Tibial nerve (tissue), 3 donors: ENCODE data around the gene RAMAC.

ENCODE experiments used
- EP300 ChIP-seq, 2 donors: sonication (generic); formaldehyde crosslinking; IDR thresholded peaks; one replicate each; pipeline ENCODE4 v1.6.1; 2017; ENCODE audit warnings: antibody characterized with exemption in 2 of 2, mild to moderate bottlenecking in 1 of 2
- POLR2A ChIP-seq, 2 donors: fragments of 450-650 bp; IDR thresholded peaks; one replicate each; pipeline ENCODE4 v1.6.1; 2017; ENCODE audit warnings: antibody characterized with exemption in 2 of 2, mild to moderate bottlenecking in 2 of 2, moderate library complexity in 2 of 2

DNA sequence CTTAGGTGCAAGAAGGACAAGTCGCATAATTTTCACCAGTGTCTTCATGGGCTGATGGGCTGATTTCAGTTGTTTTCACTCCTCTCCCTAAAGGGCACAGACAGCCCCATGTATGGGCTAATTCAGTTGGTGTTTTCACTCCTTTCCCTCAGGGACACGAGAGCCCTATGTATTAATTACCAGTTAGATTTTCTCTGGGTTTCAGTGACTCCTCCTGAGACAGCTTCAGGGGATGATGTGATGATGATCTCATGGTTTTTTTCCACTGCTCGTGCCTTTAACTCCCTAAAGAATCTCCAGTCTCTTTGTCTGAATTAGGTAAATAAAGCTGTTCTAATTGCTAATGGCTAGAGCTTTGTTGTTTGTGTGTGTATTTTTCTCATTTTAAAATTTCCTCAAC, 9.9 kb downstream of the RAMAC start:
- TF ChIP-seq EP300 (IDR thresholded peaks at IDR 0.05) (no peak), POLR2A (IDR thresholded peaks at IDR 0.05) (no peak)
